Breast epithelium (tissue), 4 donors: Measurements from ENCODE around the gene GCNA. TPM values are rescaled to one million over a fixed set of nuclear protein-coding genes. Genes with fewer than 3 reads are reported as not detected.

Experiments used
- DNase-seq, 2 donors: peaks; one replicate each; pipeline ENCODE4 v3.0.0-alpha.2; 2019; ENCODE audit warnings: low spot score in 2 of 2
- H3K27ac ChIP-seq, 2 donors: fragments of 200-600 bp; sonication (generic) in 1 of 2; one replicate each; pipeline ENCODE4 v1.5.1; 2016 to 2019; ENCODE audit warnings: mild to moderate bottlenecking in 1 of 2
- H3K27me3 ChIP-seq, 2 donors: fragments of 200-600 bp; sonication (generic) in 1 of 2; one replicate each; pipeline versions ENCODE4 v1.5.1 to v1.6.0; 2017 to 2019; ENCODE audit warnings: control low read depth in 1 of 2, mild to moderate bottlenecking in 1 of 2
- H3K36me3 ChIP-seq: fragments of 200-600 bp; one replicate; pipeline ENCODE4 v1.5.1; 2019
- H3K4me1 ChIP-seq, 2 donors: fragments of 200-600 bp; sonication (generic); one replicate each; pipeline ENCODE4 v1.5.1; 2016 to 2019; ENCODE audit warnings: control low read depth in 1 of 2
- H3K4me3 ChIP-seq, 3 donors: fragments of 200-600 bp; sonication (generic); 1 replicate in 2 of 3; 2 replicates in 1 of 3; pipeline ENCODE4 v1.5.1; 2016 to 2019; ENCODE audit warnings: mild to moderate bottlenecking in 3 of 3, moderate library complexity in 2 of 3
- H3K9me3 ChIP-seq, 2 donors: fragments of 200-600 bp; sonication (generic) in 1 of 2; one replicate each; pipeline ENCODE4 v1.5.1; 2016 to 2019; ENCODE audit warnings: control low read depth in 1 of 2
- POLR2A ChIP-seq: fragments of 450-650 bp; IDR thresholded peaks from one replicate; pipeline ENCODE4 v1.6.1; 2016; ENCODE audit warnings: antibody characterized with exemption, mild to moderate bottlenecking, moderate library complexity
- POLR2AphosphoS5 ChIP-seq, 3 donors: sonication (generic); formaldehyde crosslinking; IDR thresholded peaks; one replicate each; pipeline ENCODE4 v1.6.1; 2017; ENCODE audit warnings: antibody characterized with exemption in 3 of 3
- intact Hi-C: fragments of 100-400 bp; cut with DNase I; formaldehyde crosslinking; loops from one replicate; pipeline ENCODE4 v1.15.1; 2023; ENCODE audit warnings: low total_unique reads
- total RNA-seq, 3 donors: library from RNA; depleted of rRNA; stranded (reverse); fragments of >200 nt; gene quantifications; one replicate each; pipeline ENCODE4 v1.1.0, GENCODE V29; 2016
- TF ChIP-seq, protein P1 (sequence below), 3 donors: fragments of 450-650 bp; IDR thresholded peaks; one replicate each; pipeline ENCODE4 v1.5.1; 2016 to 2017; ENCODE audit warnings: antibody characterized with exemption in 3 of 3, mild to moderate bottlenecking in 3 of 3, moderate library complexity in 3 of 3

Gene GCNA
- total RNA-seq, 3 donors from 2014 or later, result 2.3 to 3.0 (median 2.6) TPM

DNA sequence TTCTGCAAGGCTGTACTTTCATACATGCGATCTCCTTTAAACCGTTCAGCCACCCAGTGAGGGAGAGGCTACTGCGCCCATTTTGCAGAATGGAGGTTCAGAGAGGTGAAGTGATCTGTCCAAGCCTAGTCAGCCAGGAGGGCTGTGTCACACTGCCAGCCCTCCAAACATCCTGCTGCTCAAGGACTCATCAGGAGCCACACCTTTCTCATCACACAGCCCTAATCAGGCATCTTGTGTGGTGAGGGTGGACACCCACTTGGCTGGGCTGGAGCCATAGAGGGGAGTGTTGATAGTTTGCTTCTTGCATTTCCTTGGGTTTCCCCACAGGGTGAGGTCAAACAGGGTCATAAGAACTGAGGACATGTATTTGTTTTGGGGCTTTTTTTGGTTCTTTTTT, 45.5 kb downstream of the GCNA start:
- Histone ChIP-seq H3K27me3 (peaks cover 0 to 16% of the 10 kb centered on the region in 2 donors), H3K9me3 (no peaks in the 10 kb centered on the region), H3K27ac (peak overlapping the region in 1 of 2 donors; percentile 82), H3K36me3 (no peaks in the 10 kb centered on the region), H3K4me1 (no peaks in the 10 kb centered on the region), H3K4me3 (no peak overlapping the region)
- intact Hi-C loops, result no loop called here
- TF ChIP-seq, protein P1, sequence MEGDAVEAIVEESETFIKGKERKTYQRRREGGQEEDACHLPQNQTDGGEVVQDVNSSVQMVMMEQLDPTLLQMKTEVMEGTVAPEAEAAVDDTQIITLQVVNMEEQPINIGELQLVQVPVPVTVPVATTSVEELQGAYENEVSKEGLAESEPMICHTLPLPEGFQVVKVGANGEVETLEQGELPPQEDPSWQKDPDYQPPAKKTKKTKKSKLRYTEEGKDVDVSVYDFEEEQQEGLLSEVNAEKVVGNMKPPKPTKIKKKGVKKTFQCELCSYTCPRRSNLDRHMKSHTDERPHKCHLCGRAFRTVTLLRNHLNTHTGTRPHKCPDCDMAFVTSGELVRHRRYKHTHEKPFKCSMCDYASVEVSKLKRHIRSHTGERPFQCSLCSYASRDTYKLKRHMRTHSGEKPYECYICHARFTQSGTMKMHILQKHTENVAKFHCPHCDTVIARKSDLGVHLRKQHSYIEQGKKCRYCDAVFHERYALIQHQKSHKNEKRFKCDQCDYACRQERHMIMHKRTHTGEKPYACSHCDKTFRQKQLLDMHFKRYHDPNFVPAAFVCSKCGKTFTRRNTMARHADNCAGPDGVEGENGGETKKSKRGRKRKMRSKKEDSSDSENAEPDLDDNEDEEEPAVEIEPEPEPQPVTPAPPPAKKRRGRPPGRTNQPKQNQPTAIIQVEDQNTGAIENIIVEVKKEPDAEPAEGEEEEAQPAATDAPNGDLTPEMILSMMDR (IDR thresholded peaks at IDR 0.05), result no peak
- TF ChIP-seq POLR2AphosphoS5 (IDR thresholded peaks at IDR 0.05) (no peak), POLR2A (no peak)
- no peak for DNase-seq

DNA sequence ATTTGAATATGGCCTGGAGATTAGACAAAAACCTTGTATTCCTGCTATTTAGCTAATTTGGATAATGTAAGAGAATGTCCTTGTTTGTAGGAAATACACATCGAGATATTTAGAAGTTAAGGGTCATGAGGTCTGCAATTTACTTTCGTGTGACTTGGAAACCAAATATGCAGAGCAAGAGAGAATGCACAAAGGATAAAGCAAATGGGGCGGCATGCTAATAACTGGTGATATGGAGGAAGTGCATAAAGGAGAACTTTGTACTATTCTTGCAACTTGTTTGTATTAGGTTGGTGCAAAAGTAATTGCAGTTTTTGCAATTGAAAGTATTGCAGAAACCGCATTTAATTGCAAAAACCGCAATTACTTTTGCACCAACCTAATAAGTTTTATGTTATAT, 47.2 kb downstream of the GCNA start:
- intact Hi-C loops, result no loop called here
- Histone ChIP-seq H3K27me3 (peaks cover 0 to 17% of the 10 kb centered on the region in 2 donors), H3K27ac (no peak overlapping the region), H3K9me3 (no peaks in the 10 kb centered on the region), H3K36me3 (no peaks in the 10 kb centered on the region), H3K4me1 (no peaks in the 10 kb centered on the region), H3K4me3 (no peak overlapping the region)
- no peak for TF ChIP-seq POLR2A
- no peak for TF ChIP-seq POLR2AphosphoS5 (IDR thresholded peaks at IDR 0.05)
- TF ChIP-seq, protein P1 (IDR thresholded peaks at IDR 0.05), result no peak
- no peak for DNase-seq

DNA sequence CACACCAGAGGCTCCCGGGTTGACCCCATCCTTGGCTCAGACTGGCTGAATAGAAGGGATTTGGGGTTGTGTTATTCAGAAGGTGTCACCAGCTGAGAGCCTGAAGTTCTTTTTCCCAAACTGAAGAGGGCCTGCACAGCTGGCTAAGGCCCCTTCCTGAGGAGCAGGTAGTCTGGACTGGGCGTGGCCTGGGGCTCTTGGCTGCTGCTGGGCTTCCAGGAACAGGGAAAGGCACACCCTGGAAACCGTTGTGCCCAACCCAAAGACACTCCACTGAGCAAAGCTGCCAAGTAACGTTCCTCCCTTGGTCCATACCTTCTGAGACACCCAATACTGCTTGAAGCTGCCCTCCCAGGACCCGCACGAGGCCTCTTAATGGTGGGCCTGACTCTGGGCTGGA, 48.3 kb downstream of the GCNA start:
- DNase-seq, result no peak
- H3K9me3 ChIP-seq, result no peaks in the 10 kb centered on the region
- H3K4me3 ChIP-seq, result no peak overlapping the region
- peaks cover 0 to 27% of the 10 kb centered on the region in 2 donors for H3K27me3 ChIP-seq
- H3K27ac ChIP-seq, result no peak overlapping the region
- intact Hi-C loops, result no loop called here
- TF ChIP-seq POLR2AphosphoS5 (IDR thresholded peaks at IDR 0.05), result no peak
- no peak for TF ChIP-seq POLR2A
- TF ChIP-seq, protein P1 (IDR thresholded peaks at IDR 0.05), result no peak
- no peaks in the 10 kb centered on the region for H3K4me1 ChIP-seq
- no peaks in the 10 kb centered on the region for H3K36me3 ChIP-seq

DNA sequence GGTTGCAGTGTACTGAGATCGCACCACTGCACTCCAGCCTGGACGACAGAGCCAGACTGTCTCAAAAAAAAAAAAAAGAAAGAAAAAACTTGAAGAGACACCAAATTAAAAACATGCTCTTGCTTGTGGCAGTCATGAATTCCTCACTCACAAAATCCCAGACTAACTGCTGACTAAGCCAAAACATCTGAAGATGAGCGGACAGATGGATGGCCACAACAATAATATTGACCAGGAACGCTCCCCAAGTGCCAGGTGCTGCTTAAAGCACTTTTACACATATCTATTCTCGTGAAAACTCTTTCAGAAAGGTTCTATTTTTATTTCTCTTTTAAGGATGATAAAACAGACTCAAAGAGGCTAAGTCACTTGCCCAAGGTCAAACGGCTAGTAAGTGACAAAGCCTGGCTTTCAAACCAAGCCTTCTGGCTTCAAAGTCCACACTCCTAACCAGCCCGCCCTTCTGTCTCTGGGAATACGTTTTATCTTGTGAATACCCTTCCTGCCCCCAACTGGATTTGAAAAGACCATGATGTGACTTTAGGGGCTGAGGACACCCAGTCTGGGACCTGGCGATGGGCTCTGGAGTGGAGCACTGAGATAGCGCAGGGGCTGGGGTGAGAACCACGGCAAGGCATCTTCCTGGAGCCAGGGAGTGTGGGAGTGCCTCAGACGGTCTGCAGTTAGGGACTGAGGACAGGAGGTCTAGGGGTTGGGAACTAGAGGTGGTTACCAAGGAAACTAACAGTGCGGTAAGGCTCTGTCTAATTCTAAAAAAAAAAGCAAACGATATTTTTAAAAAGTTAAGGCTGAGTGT, 49.6 kb downstream of the GCNA start:
- intact Hi-C loops, result no loop called here
- no peak overlapping the region for H3K27ac ChIP-seq
- H3K4me3 ChIP-seq, result no peak overlapping the region
- DNase-seq, result no peak
- TF ChIP-seq POLR2A (no peak), POLR2AphosphoS5 (IDR thresholded peaks at IDR 0.05) (no peak)
- TF ChIP-seq, protein P1 (IDR thresholded peaks at IDR 0.05), result no peak
- H3K4me1 ChIP-seq, result no peaks in the 10 kb centered on the region
- H3K36me3 ChIP-seq, result no peaks in the 10 kb centered on the region
- H3K27me3 ChIP-seq, result peaks cover 0 to 31% of the 10 kb centered on the region in 2 donors
- H3K9me3 ChIP-seq, result no peaks in the 10 kb centered on the region

DNA sequence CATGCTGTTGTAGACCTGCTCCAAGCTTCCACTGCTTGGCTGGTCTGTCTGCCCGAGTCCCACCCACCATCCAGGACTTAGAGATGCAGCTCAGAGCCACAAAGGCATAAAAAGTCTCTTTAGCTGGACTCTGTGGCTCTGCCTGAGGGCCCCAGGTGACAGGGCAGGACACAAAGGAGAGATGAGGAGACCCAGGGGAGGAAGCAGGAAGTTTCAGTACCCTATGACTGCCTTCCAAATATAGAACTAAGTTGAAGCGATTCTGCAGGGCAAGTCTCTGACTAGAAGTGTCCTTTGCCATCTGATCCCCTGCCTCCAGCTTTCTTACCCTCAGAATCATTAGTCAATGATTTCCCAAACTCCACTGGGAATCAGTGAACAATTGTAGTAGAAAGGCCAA, 51.2 kb downstream of the GCNA start:
- Histone ChIP-seq H3K4me1 (no peaks in the 10 kb centered on the region), H3K9me3 (no peaks in the 10 kb centered on the region), H3K4me3 (no peak overlapping the region), H3K36me3 (no peaks in the 10 kb centered on the region), H3K27ac (no peak overlapping the region), H3K27me3 (peaks cover 0 to 31% of the 10 kb centered on the region in 2 donors)
- no peak for TF ChIP-seq POLR2A
- TF ChIP-seq, protein P1 (IDR thresholded peaks at IDR 0.05), result no peak
- no peak for TF ChIP-seq POLR2AphosphoS5 (IDR thresholded peaks at IDR 0.05)
- intact Hi-C loops, result no loop called here
- no peak for DNase-seq
